Activated CD8-positive, alpha-beta memory T cell treated with anti-CD3 and anti-CD28 coated beads, Interleukin-2, amount 50 U/mL, for 4 hours (primary cell): ENCODE results near the gene RNF180.
"Not testable (repeated sequence)": the region's sequence is repeated elsewhere in the genome, so short reads cannot be mapped to it uniquely, and the experiment has no call there.

Experiments
- DNase-seq: peaks from one replicate; pipeline ENCODE4 v3.0.0-alpha.2; 2020

The RNF180 gene

DNA sequence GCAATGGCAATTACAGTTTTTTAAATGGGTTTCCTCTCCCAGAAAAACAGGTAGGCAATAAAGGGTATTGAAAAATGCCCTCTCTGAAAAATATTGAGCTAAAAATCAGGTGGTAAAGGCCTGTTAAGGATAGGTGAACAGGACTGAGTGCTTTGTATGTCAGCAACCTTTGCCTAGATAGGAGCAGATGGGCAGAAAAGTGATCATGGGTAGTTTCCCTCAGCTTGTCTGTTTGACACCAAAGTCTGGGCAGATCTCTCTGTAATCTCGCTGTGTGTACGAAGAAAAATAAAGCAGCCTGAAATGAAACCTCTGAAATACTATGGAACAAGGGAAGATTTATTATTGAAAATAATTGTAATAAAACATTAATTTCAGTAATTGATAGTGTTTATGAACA lies 15.8 kb downstream of the RNF180 start:
- no peak for DNase-seq

DNA sequence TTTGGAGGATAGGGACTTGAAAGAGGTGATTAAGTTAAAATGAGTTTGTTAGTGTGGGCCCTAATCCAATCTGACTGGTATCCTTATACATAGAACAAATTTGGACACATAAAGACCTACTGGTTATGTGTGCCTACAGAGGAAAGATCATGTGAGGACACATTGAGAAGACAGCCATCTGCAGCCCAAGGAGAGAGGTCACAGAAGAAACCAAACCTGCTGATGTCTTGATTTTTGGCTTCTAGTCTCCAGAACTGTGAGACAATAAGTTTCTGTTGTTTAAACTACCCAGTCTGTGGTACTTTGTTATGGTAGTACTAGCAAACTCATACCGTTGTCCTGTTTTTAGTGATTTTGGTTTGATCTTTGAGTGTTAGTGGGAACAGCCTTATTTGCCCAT lies 18.3 kb downstream of the RNF180 start:
- DNase-seq: no peak

- DNase-seq: no peak
Observed at GRCh38 chr5:64184832-64185231, 19.2 kb downstream of the RNF180 start.

- DNase-seq: no peak
Observed at GRCh38 chr5:64188776-64189175, 23.1 kb downstream of the RNF180 start.

GRCh38 chr5:64190562-64191306 lies 25.1 kb downstream of the RNF180 start:
- DNase-seq: no peak

- no peak for DNase-seq
Observed at GRCh38 chr5:64195981-64196380, 30.3 kb downstream of the RNF180 start.

- no peak for DNase-seq
Observed at GRCh38 chr5:64199425-64199824, 33.8 kb downstream of the RNF180 start.

- DNase-seq: no peak
Observed at GRCh38 chr5:64201996-64202395, 36.4 kb downstream of the RNF180 start.

- DNase-seq: no peak
Observed at GRCh38 chr5:64206653-64207052, 41.0 kb downstream of the RNF180 start.

GRCh38 chr5:64207978-64208377 lies 42.3 kb downstream of the RNF180 start:
- DNase-seq: no peak

DNA sequence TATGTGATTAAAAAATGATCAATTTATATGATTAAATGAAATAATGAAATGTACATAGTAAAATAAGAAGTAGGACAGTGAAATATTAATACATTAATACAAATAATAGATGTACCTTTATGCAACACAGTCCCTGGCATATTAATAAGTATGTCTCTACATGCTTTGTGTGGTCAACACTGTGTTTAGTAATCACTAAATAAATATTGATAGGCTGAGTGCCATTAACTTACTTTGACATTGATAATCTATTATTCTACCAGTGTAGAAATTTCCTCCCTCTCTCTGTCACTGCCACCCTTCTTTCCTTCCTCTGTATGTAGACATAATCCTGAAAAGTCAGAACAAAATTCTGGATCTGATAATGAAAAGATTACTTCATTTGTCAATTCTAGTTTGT lies 43.7 kb downstream of the RNF180 start:
- no peak for DNase-seq

DNA sequence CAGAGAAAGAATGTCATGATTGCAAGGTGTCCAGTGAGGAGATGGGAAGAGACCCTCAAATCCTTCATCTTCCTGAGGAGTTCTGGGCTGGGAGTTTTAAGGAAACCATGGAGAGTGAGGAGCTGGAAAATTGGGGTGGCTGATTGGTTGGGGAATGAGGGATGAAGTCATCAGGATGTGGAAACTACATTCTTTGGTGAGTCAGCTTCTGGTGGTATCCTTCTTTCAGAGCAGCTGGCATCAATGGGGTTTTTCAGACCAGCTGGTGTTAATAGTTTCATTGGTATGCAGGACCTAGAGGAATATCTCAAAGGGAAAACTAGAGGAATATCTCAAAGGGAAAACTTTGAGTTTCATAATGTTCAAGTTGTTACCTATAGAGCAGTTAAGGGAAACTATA lies 45.2 kb downstream of the RNF180 start:
- no peak for DNase-seq

DNA sequence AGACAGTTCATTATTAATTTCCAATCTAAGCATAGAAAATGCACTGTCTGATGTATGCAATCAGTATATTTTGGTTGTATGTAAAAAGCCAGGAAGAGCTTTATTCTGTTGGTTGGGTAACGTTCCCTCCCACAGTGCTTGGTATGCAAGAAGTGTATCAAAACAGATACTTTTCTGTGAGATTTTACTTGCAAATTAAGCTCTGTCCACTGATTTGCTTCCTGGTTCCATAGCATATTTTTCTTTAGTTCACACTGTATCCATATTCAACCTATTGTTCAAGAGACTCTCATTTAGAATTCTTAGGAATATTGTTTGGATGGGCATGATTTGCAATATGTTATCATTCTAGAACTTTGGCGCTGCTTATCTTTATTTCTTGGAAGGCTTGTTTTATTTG lies 47.4 kb downstream of the RNF180 start:
- no peak for DNase-seq

- DNase-seq: no peak
Observed at GRCh38 chr5:64213531-64213930, 47.9 kb downstream of the RNF180 start.

- no peak for DNase-seq
Observed at GRCh38 chr5:64214132-64214531, 48.5 kb downstream of the RNF180 start.

GRCh38 chr5:64221911-64222310 lies 56.3 kb downstream of the RNF180 start:
- DNase-seq: no peak

DNA sequence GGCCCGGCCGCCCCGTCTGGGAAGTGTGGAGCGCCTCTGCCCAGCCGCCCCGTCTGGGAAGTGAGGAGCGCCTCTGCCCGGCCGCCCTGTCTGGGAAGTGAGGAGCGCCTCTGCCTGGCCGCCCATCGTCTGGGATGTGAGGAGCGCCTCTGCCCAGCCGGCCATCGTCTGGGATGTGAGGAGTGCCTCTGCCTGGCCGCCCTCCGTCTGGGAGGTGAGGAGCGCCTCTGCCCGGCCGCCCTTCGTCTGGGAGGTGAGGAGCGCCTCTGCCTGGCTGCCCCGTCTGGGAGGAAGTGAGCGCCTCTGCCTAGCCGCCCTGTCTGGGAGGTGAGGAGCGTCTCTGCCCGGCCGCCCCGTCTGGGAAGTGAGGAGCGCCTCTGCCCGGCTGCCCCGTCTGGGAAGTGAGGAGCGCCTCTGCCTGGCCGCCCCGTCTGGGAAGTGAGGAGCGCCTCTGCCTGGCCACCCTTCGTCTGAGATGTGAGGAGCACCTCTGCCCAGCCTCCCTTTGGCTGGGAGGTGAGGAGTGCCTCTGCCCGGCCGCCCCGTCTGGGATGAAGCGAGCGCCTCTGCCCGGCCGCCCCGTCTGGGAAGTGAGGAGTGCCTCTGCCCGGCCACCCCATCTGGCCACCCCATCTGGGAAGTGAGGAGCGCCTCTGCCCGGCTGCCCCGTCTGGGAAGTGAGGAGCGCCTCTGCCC lies 59.8 kb downstream of the RNF180 start:
- not testable (repeated sequence) for DNase-seq

- DNase-seq: not testable (repeated sequence)
Observed at GRCh38 chr5:64227131-64227537, 61.5 kb downstream of the RNF180 start.

GRCh38 chr5:64229163-64229774 lies 63.6 kb downstream of the RNF180 start:
- no peak for DNase-seq

DNA sequence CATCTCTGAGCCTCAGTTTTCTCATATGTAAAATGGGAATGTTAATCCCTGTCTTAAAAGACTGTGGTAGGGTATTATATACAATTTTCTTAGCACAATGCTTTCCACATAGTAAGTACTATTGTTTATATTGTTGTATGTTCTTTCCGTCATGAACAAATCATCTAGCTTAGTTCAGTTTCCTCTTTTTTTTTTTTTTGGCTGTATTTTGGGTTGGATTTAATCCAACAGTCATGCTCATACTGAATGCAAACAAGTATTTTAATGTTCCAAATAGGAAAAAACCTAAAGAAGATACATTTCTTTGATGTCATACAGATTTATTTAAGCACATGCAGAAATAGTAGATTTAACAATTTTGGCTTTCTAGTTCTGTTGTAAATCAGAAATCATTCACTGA lies 95.1 kb downstream of the RNF180 start:
- no peak for DNase-seq

DNA sequence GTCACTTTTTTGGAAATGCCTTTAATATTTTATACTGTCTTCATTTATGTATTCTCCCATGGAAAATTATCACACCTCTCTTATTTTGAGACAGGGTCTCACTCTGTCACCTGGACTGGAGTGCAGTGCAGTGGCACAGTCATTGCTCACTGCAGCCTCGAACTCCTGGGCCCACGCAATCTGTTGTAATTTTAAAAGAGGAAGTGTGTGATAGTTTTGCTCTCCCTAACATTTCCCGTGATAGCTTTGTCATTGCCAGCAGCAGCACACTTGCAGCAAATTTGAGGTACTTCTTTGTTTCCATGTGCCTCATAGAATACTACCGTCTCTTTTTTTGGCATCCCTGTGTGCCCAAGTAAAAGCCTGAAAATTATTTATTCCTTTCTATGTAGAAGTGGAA lies 103.5 kb downstream of the RNF180 start:
- DNase-seq: no peak

DNA sequence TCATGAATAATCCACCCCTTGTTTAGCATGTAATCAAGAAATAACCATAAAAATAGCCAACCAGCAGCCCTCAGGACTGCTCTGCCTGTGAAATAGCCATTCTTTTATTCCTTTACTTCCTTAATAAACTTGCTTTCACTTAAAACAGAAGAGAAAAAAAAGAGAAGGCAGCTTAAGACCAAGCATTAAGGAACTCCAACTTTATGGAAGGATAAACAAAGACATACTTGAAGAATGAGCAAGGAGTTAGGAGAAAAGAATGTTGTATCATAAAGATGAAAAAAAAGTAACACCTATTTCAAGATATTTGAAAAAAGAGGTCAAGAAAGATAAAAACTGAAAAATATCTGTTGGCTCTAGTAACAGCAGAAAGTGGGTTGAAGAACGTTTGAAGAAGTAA lies 107.6 kb downstream of the RNF180 start:
- no peak for DNase-seq

DNA sequence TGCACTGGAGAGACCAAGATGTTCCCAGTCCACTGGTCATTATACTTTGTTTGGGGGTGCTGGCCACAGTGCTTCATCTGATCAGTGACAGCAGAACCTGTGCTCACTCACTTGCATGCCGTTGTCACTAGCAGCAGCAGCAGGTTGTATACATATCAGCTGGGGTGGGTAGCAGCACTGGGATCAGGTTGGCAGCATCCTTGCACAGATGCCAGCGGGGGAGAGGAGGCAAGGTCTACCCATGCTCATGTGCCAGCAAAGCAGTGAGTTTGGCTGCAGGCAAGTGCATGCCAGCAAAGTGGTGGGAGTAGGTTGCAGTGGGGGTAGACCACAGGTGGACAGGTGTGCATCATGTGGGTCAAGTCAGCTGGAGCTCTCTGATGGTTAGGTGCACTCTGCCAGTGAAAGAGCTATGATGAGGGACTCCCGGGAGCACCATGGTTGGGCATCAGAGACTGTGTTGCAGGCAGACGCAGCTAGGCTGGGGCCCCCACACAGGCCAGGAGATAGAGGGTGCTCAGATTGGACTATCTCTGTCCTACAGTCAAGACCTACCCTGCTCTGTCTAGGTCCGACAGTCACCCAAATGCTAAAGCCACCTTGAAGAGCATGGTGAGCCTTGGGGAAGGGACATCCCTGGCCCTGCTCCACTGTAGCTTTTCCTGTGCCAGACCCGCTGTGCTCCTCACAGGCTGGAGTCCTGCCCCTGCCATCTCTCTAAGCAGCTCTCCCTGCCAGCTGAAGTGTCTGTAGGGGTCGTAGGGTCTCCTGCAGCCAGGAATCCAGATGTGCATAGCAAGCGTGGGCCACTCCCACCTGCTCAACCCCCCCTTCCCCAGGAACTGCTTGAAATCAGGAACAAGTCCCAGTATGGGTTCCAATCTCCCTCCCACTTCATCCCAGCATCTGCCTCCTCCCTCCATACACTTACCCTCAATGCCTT lies 119.8 kb downstream of the RNF180 start:
- no peak for DNase-seq
